ENCODE data around the gene SPDYA.

DNA sequence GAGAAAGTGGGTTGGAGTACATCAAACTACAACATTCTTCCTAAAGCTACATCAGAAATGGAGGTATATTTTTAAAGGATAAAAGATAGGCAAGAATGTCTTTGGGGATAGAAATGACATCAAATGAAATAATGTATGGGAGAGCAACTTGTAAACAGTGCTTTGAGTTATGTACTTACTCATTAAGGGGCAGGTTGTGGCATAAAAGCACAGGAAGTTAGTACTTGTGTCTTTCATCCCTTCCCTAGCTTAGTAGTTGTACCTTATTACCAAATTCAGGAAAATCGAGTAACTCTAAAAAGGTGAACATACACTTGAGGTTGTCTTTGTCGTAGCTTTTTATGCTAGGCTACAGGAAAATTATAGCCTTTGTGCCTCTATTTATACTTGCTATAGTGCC lies 30.1 kb upstream of the SPDYA start:
- TF ChIP-seq, protein P1, sequence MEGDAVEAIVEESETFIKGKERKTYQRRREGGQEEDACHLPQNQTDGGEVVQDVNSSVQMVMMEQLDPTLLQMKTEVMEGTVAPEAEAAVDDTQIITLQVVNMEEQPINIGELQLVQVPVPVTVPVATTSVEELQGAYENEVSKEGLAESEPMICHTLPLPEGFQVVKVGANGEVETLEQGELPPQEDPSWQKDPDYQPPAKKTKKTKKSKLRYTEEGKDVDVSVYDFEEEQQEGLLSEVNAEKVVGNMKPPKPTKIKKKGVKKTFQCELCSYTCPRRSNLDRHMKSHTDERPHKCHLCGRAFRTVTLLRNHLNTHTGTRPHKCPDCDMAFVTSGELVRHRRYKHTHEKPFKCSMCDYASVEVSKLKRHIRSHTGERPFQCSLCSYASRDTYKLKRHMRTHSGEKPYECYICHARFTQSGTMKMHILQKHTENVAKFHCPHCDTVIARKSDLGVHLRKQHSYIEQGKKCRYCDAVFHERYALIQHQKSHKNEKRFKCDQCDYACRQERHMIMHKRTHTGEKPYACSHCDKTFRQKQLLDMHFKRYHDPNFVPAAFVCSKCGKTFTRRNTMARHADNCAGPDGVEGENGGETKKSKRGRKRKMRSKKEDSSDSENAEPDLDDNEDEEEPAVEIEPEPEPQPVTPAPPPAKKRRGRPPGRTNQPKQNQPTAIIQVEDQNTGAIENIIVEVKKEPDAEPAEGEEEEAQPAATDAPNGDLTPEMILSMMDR (IDR thresholded peaks at IDR 0.05; ENCODE audit: low read depth, low read length, poor library complexity, severe bottlenecking): no peak
- no peak for TF ChIP-seq EZH2phosphoT487 (IDR thresholded peaks at IDR 0.05; ENCODE audit: borderline replicate concordance, low read length)
